HepG2 (cell line): Measurements from ENCODE around the gene SARNP. TPM values are rescaled to one million over a fixed set of nuclear protein-coding genes. Genes with fewer than 3 reads are reported as not detected.
A peak's percentile ranks its signal among the peaks of the same experiment; 100 is the strongest.

ENCODE experiments used
- BCL6 ChIP-seq: IDR thresholded peaks from 2 replicates; pipeline ENCODE4 v1.6.1; 2016; ENCODE audit warnings: missing genetic modification reagents, missing compliant biosample characterization
- CTCF ChIP-seq: sonication (generic); formaldehyde crosslinking; IDR thresholded peaks from 2 replicates; pipeline ENCODE4 v1.5.0; 2020; ENCODE audit warnings: mild to moderate bottlenecking, missing genetic modification reagents, moderate library complexity
- EEA1 ChIP-seq: sonication (generic); formaldehyde crosslinking; IDR thresholded peaks from 2 replicates; pipeline ENCODE4 v1.5.1; 2020; ENCODE audit warnings: mild to moderate bottlenecking, missing genetic modification reagents, borderline replicate concordance
- FOXA3 ChIP-seq: IDR thresholded peaks from 2 replicates; pipeline ENCODE4 v1.6.1; 2016; ENCODE audit warnings: missing genetic modification reagents, missing compliant biosample characterization
- FOXO4 ChIP-seq: sonication (generic); formaldehyde crosslinking; conservative IDR thresholded peaks from 2 replicates; pipeline ENCODE4 v1.8.1; 2023; ENCODE audit warnings: missing genetic modification reagents
- KLF13 ChIP-seq: sonication (generic); formaldehyde crosslinking; IDR thresholded peaks from 2 replicates; pipeline ENCODE4 v1.4.0; 2020; ENCODE audit warnings: mild to moderate bottlenecking, missing genetic modification reagents
- MED8 ChIP-seq: sonication (generic); formaldehyde crosslinking; IDR thresholded peaks from 2 replicates; pipeline ENCODE4 v1.8.1; 2023; ENCODE audit warnings: mild to moderate bottlenecking, missing genetic modification reagents; ENCODE audit not compliant: insufficient replicate concordance
- NFIC ChIP-seq: IDR thresholded peaks from 2 replicates; pipeline ENCODE4 v1.6.1; 2012; ENCODE audit warnings: mild to moderate bottlenecking, low read length, inconsistent platforms
- PAF1 ChIP-seq: IDR thresholded peaks from 2 replicates; pipeline ENCODE4 v1.6.1; 2016; ENCODE audit warnings: missing genetic modification reagents, missing compliant biosample characterization
- PCBP1 ChIP-seq: fragments of 200-400 bp; formaldehyde crosslinking; IDR thresholded peaks from 2 replicates; pipeline ENCODE4 v1.6.1; 2017; ENCODE audit warnings: mild to moderate bottlenecking, low read depth, low read length, borderline replicate concordance
- PHB2 ChIP-seq: fragments of 450-650 bp; IDR thresholded peaks from 2 replicates; pipeline ENCODE4 v1.6.1; 2018; ENCODE audit not compliant: partially characterized antibody
- SALL2 ChIP-seq: sonication (generic); formaldehyde crosslinking; IDR thresholded peaks from 2 replicates; pipeline ENCODE4 v1.8.1; 2023; ENCODE audit warnings: mild to moderate bottlenecking, missing genetic modification reagents, inconsistent platforms
- SP2 ChIP-seq: sonication (generic); formaldehyde crosslinking; IDR thresholded peaks from 2 replicates; pipeline ENCODE4 v1.5.1; 2020; ENCODE audit warnings: mild to moderate bottlenecking, missing genetic modification reagents
- ZNF138 ChIP-seq: sonication (generic); formaldehyde crosslinking; IDR thresholded peaks from 2 replicates; pipeline ENCODE4 v1.5.0; 2020; ENCODE audit warnings: mild to moderate bottlenecking, low read depth, missing genetic modification reagents
- ZNF142 ChIP-seq: sonication (generic); formaldehyde crosslinking; IDR thresholded peaks from 2 replicates; pipeline ENCODE4 v1.4.0; 2020; ENCODE audit warnings: missing genetic modification reagents
- ZNF143 ChIP-seq: sonication (generic); formaldehyde crosslinking; IDR thresholded peaks from 2 replicates; pipeline ENCODE4 v1.4.0; 2020; ENCODE audit warnings: missing genetic modification reagents
- ZNF441 ChIP-seq: sonication (generic); formaldehyde crosslinking; IDR thresholded peaks from 2 replicates; pipeline ENCODE4 v1.7.0; 2021; ENCODE audit warnings: missing genetic modification reagents, borderline replicate concordance
- ZNF513 ChIP-seq: sonication (generic); formaldehyde crosslinking; conservative IDR thresholded peaks from 2 replicates; pipeline ENCODE4 v1.5.0; 2020; ENCODE audit warnings: missing genetic modification reagents
- ZSCAN20 ChIP-seq: sonication (generic); formaldehyde crosslinking; IDR thresholded peaks from 2 replicates; pipeline ENCODE4 v1.4.0; 2020; ENCODE audit warnings: missing genetic modification reagents, mild to moderate bottlenecking, borderline replicate concordance
- polyA plus RNA-seq, 8 experiments: library from polyadenylated mRNA; depleted of rRNA in 3 of 8; stranded (reverse) in 7 of 8; unstranded in 1 of 8; fragments of >200 nt; fragmentation: Illumina TruSeq in 4 of 8; extraction: Trizol in 4 of 8; gene quantifications; 2 replicates each; pipeline versions ENCODE4 v1.2.1 to v1.2.3, GENCODE V29; 2011 to 2016; ENCODE audit warnings: low read depth in 4 of 8, missing spikeins in 1 of 8, mixed read lengths in 1 of 8; ENCODE audit not compliant: insufficient read depth in 1 of 8
- total RNA-seq, 5 experiments: library from RNA; depleted of rRNA; stranded (reverse); fragments of >200 nt; fragmentation: Illumina TruSeq; extraction: Trizol; gene quantifications; 2 replicates each; pipeline ENCODE4 v1.2.3, GENCODE V29; 2016; ENCODE audit warnings: low read depth in 1 of 5

Gene SARNP
- total and polyA plus RNA-seq, 2 of the 13 experiments (the other 11 are each of a cell fraction or from before 2014, with no cell fraction given) = 59.0 to 95.4 TPM

GRCh38 chr12:55818140-55818728, 710 bp upstream of the SARNP start (continued):
- TF ChIP-seq CTCF (CRISPR knock-in tag) (no peak), FOXA3 (CRISPR knock-in tag) (no peak), FOXO4 (CRISPR knock-in tag) (no peak), ZNF441 (CRISPR knock-in tag) (no peak), PHB2 (no peak), MED8 (peak; percentile 29), ZNF138 (CRISPR knock-in tag) (0 out of 2 replicates have a peak, but pooled peaks have one; percentile 47), SP2 (CRISPR knock-in tag) (peak; percentile 25; the same call in 1 of the 2 replicates), PAF1 (0 out of 2 replicates have a peak, but pooled peaks have one; percentile 30), ZNF142 (CRISPR knock-in tag) (no peak), ZNF513 (CRISPR knock-in tag) (no peak), ZSCAN20 (no peak), KLF13 (CRISPR knock-in tag) (no peak), ZNF143 (CRISPR knock-in tag) (no peak), SALL2 (no peak; the same call in 1 of the 2 replicates), NFIC (no peak), EEA1 (CRISPR knock-in tag) (peak; percentile 66; the same call in 1 of the 2 replicates), PCBP1 (0 out of 2 replicates have a peak, but pooled peaks have one; percentile 4), BCL6 (CRISPR knock-in tag) (no peak)
